ENCODE results near the gene SCNN1A. TPM values are rescaled to one million over a fixed set of nuclear protein-coding genes. Genes with fewer than 3 reads are reported as not detected.
A peak's percentile ranks its signal among the peaks of the same experiment; 100 is the strongest.

The SCNN1A gene
- total RNA-seq, 1 experiment from 2014 or later, result 111 TPM

DNA sequence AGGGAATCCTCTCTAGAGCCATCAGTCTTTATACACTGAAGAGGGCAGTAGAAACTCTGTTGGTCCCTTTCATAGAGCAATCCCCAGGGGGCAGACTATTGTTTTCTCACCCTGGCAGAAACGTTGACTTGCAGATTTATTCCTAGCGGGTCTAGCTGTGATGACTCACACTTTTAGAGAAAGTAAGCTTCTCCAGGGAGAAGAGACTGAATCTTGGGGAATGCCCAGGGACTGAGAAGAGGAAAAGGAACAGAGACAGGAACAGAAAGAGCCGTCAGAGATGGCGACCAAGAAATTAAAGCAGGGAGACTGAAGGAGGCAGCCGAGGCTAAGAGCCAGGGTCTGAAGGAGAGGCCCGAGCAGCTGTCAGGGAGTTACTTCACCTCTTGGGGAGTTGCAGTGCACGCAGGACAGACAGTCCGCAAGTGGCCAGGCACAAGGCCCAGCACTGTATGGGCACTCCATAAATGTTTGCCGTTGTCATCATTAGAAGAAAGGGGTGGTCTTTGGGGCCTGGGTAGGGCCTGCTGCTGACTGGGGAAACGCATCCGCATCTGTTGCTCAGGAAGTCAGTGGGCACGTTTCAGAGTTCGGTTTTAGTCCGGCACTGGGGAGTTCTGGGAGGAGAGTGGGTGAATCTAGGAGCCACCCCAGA, 51.9 kb downstream of the SCNN1A start:
- Histone ChIP-seq H2BK20ac (ENCODE audit: low read depth, low read length, poor library complexity, severe bottlenecking) (no peak overlapping the region), H2BK5ac (ENCODE audit: insufficient read length, low read length) (no peak overlapping the region), H3K23me2 (ENCODE audit: insufficient read length, low read depth, low read length, poor library complexity, severe bottlenecking) (no peaks in the 10 kb centered on the region), H4K8ac (replicated peaks; ENCODE audit: insufficient read length, low read depth, low read length) (no peak overlapping the region), H3K9me3 (ENCODE audit: control insufficient read depth, low read depth, low read length) (no peaks in the 10 kb centered on the region), H3K79me2 (ENCODE audit: insufficient read depth, low read length) (no peaks in the 10 kb centered on the region), H3K79me1 (ENCODE audit: insufficient read depth, low read depth, low read length, poor library complexity, severe bottlenecking) (no peaks in the 10 kb centered on the region), H3K27ac (ENCODE audit: insufficient read length, low read depth, low read length) (peak overlapping the region; percentile 37), H3K9ac (ENCODE audit: extremely low read depth, insufficient read length, low read length) (no peak overlapping the region), H3K23ac (ENCODE audit: insufficient read length, low read depth, low read length) (no peak overlapping the region), H3K56ac (ENCODE audit: insufficient read length, low read depth, low read length) (no peak overlapping the region), H3K18ac (ENCODE audit: insufficient read length, low read depth, low read length) (no peak overlapping the region), H2BK120ac (ENCODE audit: low read depth, low read length, poor library complexity, severe bottlenecking) (no peak overlapping the region), H3K4me1 (ENCODE audit: insufficient read depth, low read length) (peaks cover 17% of the 10 kb centered on the region; the same call in 1 of the 2 replicates), H3K4me2 (ENCODE audit: insufficient read depth, insufficient read length, low read length) (peak overlapping the region; percentile 43), H2BK12ac (ENCODE audit: insufficient read length, low read depth, low read length) (no peak overlapping the region), H4K5ac (ENCODE audit: insufficient read length, low read depth, low read length) (no peak overlapping the region), H4K20me1 (ENCODE audit: control insufficient read depth, insufficient read depth, insufficient read length) (no peaks in the 10 kb centered on the region), H4K91ac (ENCODE audit: insufficient read length, low read depth, low read length) (no peak overlapping the region), H3T11ph (ENCODE audit: low read length) (no peak overlapping the region), H2AFZ (ENCODE audit: low read length) (no peak overlapping the region), H3K4ac (ENCODE audit: low read depth, low read length) (no peak overlapping the region), H2AK5ac (ENCODE audit: insufficient read length, low read length) (no peak overlapping the region), H3K27me3 (ENCODE audit: insufficient read depth, low read length) (no peaks in the 10 kb centered on the region), H2BK15ac (ENCODE audit: low read depth, low read length) (no peak overlapping the region), H3K14ac (ENCODE audit: insufficient read depth, low read length) (peak overlapping the region; percentile 21; the same call in 1 of the 2 replicates)
- Mint-ChIP-seq H3K36me3 (ENCODE audit: insufficient read depth in 1 of 3, low read depth in 3 of 3) (peaks cover 17 to 47% (median 36%) of the 10 kb centered on the region in 3 experiments; a peak in 6 of 7 replicates), H3K4me1 (peaks cover 65 to 71% of the 10 kb centered on the region in 2 experiments), H3K4me3 (peak overlapping the region; percentile 9 to 68), H3K27ac (peak overlapping the region; percentile 82 to 98 (median 94)), H3K27me3 (ENCODE audit: low read depth) (no peaks in the 10 kb centered on the region), H3K9me3 (no peaks in the 10 kb centered on the region)
- peak; percentile 93 for DNase-seq
- WGBS (ENCODE audit: extremely low coverage, insufficient read length, low lambda C conversion rate), result no CpG with 5 or more reads among the region's 14 CpGs
- TF ChIP-seq, protein P1, sequence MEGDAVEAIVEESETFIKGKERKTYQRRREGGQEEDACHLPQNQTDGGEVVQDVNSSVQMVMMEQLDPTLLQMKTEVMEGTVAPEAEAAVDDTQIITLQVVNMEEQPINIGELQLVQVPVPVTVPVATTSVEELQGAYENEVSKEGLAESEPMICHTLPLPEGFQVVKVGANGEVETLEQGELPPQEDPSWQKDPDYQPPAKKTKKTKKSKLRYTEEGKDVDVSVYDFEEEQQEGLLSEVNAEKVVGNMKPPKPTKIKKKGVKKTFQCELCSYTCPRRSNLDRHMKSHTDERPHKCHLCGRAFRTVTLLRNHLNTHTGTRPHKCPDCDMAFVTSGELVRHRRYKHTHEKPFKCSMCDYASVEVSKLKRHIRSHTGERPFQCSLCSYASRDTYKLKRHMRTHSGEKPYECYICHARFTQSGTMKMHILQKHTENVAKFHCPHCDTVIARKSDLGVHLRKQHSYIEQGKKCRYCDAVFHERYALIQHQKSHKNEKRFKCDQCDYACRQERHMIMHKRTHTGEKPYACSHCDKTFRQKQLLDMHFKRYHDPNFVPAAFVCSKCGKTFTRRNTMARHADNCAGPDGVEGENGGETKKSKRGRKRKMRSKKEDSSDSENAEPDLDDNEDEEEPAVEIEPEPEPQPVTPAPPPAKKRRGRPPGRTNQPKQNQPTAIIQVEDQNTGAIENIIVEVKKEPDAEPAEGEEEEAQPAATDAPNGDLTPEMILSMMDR (conservative IDR thresholded peaks at IDR 0.05), result peak; percentile 54; the same call in 2 of the 3 replicates

All from H9 (cell line).